Measurements from ENCODE around the gene NIF3L1. TPM values are rescaled to one million over a fixed set of nuclear protein-coding genes. Genes with fewer than 3 reads are reported as not detected.
"Not testable (repeated sequence)": the region's sequence is repeated elsewhere in the genome, so short reads cannot be mapped to it uniquely, and the experiment has no call there.

The NIF3L1 gene
- total RNA-seq, 1 donor from 2014 or later: 32.3 TPM

DNA sequence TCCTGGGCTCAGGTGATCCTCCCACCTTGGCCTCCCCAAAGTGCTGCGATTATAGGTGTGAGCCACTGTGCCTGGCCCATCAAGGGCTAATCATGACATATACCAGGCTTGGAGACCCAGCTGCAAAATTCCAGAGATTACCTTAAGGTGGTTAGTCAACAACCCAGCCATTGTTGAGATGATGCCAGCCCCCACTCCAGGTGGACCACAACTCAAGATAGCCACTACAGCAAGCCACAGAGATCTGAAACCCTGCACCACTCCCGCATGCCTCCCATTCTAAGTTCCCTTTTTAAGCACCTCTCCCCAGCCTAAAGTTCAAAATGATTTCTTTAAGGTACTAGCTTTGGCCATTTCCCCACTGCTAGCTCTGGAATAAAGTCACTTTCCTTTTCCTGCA lies 20.2 kb upstream of the NIF3L1 start:
- peaks cover 33% of the 10 kb centered on the region for H3K36me3 Mint-ChIP-seq (ENCODE audit: low read depth)
- H3K4me3 Mint-ChIP-seq: no peak overlapping the region
- ChIA-PET CTCF (no interaction called here), POLR2A (interaction anchor here (0.7 to 2.0 kb wide), 2 partner anchors 20 to 410 kb away, joined by 6 to 9 read pairs; partner anchors contain the start of genes NIF3L1 and PPIL3)
- ATAC-seq (ENCODE audit: low read depth) (no peak), DNase-seq (no peak)
- H3K4me1 Mint-ChIP-seq: peaks cover 11% of the 10 kb centered on the region
- TF ChIP-seq, protein P1, sequence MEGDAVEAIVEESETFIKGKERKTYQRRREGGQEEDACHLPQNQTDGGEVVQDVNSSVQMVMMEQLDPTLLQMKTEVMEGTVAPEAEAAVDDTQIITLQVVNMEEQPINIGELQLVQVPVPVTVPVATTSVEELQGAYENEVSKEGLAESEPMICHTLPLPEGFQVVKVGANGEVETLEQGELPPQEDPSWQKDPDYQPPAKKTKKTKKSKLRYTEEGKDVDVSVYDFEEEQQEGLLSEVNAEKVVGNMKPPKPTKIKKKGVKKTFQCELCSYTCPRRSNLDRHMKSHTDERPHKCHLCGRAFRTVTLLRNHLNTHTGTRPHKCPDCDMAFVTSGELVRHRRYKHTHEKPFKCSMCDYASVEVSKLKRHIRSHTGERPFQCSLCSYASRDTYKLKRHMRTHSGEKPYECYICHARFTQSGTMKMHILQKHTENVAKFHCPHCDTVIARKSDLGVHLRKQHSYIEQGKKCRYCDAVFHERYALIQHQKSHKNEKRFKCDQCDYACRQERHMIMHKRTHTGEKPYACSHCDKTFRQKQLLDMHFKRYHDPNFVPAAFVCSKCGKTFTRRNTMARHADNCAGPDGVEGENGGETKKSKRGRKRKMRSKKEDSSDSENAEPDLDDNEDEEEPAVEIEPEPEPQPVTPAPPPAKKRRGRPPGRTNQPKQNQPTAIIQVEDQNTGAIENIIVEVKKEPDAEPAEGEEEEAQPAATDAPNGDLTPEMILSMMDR (IDR thresholded peaks at IDR 0.05): no peak
- no peaks in the 10 kb centered on the region for H3K9me3 Mint-ChIP-seq
- H3K27ac Mint-ChIP-seq: peak overlapping the region; percentile 54
- no peaks in the 10 kb centered on the region for H3K27me3 Mint-ChIP-seq
- intact Hi-C loops (cut with micrococcal nuclease): loop anchor here (10.0 kb wide), 1 partner anchor 916 kb away; the partner anchor contains the start of gene ALS2

DNA sequence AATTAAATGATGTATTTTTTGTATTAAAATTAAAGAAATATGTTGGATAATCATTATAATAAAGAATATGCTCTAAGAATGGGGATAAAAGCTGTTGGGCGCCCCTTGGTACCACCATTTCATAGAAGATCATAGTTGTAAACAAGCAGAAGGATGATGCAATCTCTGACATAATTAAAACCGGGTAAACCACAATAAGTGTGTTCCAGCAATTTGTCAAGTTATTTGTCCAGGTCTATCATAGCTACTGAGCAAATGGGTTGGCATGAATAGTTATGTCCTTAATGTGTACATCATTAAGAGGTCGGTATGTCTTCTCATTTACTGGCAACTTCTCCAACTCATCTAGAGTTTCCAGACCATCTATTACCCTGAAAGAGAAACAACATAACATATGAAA lies 18.0 kb upstream of the NIF3L1 start:
- CTCF ChIA-PET: no interaction called here
- H3K36me3 Mint-ChIP-seq (ENCODE audit: low read depth): peaks cover 45% of the 10 kb centered on the region
- H3K4me3 Mint-ChIP-seq: no peak overlapping the region
- H3K27ac Mint-ChIP-seq: no peak overlapping the region
- H3K27me3 Mint-ChIP-seq: no peaks in the 10 kb centered on the region
- peaks cover 5% of the 10 kb centered on the region for H3K4me1 Mint-ChIP-seq
- no peaks in the 10 kb centered on the region for H3K9me3 Mint-ChIP-seq
- no peak for ATAC-seq (ENCODE audit: low read depth)
- intact Hi-C loops (cut with micrococcal nuclease): no loop called here
- POLR2A ChIA-PET: no interaction called here
- TF ChIP-seq, protein P1 (IDR thresholded peaks at IDR 0.05): no peak
- no peak for DNase-seq

DNA sequence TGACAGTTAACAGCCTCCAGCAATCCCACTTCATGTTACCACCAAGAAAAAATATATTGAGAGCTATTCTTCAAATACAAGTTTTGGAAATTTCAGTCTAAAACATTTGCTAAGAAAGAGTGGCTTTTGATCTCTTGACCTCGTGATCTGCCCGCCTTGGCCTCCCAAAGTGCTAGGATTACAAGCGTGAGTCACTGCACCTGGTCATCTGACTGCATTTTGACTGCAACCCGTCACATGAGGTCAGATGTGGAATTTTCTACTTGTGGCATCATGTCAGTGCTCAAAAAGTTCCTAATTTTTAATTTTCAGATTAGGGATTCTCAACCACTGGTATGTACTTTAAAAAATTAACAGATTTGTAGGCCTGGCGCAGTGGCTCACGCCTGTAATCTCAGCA lies 15.6 kb upstream of the NIF3L1 start:
- CTCF ChIA-PET: no interaction called here
- intact Hi-C loops (cut with micrococcal nuclease): no loop called here
- peaks cover 61% of the 10 kb centered on the region for H3K36me3 Mint-ChIP-seq (ENCODE audit: low read depth)
- ATAC-seq (ENCODE audit: low read depth) (no peak), DNase-seq (no peak)
- no peak overlapping the region for H3K27ac Mint-ChIP-seq
- no peak overlapping the region for H3K4me3 Mint-ChIP-seq
- H3K9me3 Mint-ChIP-seq: no peaks in the 10 kb centered on the region
- H3K27me3 Mint-ChIP-seq: no peaks in the 10 kb centered on the region
- POLR2A ChIA-PET: no interaction called here
- TF ChIP-seq, protein P1 (IDR thresholded peaks at IDR 0.05): no peak
- no peaks in the 10 kb centered on the region for H3K4me1 Mint-ChIP-seq

DNA sequence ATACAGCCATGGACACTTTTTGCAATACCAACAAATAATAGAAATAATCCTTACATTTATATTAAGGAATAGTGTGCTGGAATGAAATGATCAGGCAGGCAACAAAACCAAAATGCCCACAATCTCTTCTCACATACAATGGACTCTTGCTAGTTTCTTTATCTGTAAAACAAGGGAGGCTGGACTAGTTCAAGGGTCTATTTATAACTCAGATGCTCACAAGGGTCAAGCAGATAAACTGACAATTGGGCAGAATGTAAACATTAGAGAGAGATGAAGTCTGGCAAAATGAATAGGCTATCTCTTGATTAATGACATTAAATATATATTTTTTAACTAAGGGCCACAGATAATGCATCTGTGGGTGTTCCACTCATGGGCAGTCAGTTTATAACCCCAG lies 11.7 kb upstream of the NIF3L1 start:
- Mint-ChIP-seq H3K9me3 (no peaks in the 10 kb centered on the region), H3K27me3 (no peaks in the 10 kb centered on the region), H3K4me3 (no peak overlapping the region), H3K27ac (no peak overlapping the region), H3K4me1 (no peaks in the 10 kb centered on the region), H3K36me3 (ENCODE audit: low read depth) (peaks cover 80% of the 10 kb centered on the region)
- ChIA-PET CTCF (no interaction called here), POLR2A (interaction anchor here (1.6 kb wide), 1 partner anchor 13 kb away, joined by 9 read pairs; the partner anchor contains the start of gene CLK1)
- ATAC-seq (ENCODE audit: low read depth): no peak
- TF ChIP-seq, protein P1 (IDR thresholded peaks at IDR 0.05): no peak
- intact Hi-C loops (cut with micrococcal nuclease): no loop called here
- no peak for DNase-seq

DNA sequence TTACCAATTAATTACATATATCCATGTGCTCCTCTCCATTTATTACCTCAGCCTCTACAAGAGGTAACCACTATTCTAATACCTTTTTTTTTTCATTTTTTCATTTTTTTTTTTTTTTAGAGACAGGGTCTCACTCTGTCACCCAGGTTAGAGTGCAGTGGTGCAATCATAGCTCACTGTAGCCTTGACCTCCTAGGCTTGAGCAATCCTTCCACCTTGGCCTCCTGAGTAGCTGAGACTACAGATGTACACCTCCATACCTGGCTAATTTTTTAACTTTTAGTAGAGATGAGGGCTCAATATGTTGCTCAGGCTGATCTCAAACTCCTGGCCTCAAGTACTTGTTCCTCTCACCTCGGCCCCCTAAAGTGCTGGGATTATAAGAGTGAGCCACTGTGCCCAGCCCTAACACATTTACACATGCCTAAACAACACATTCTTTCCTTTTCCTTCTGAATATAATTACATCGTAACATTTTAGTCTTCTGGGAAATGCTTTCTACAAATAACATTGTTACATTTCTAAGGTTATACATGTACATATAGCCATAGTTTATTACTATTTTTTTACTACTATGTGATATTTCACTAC lies 10.8 kb upstream of the NIF3L1 start:
- intact Hi-C loops (cut with micrococcal nuclease): no loop called here
- Mint-ChIP-seq H3K36me3 (ENCODE audit: low read depth) (peaks cover 80% of the 10 kb centered on the region), H3K4me1 (no peaks in the 10 kb centered on the region), H3K4me3 (no peak overlapping the region), H3K9me3 (no peaks in the 10 kb centered on the region), H3K27ac (no peak overlapping the region), H3K27me3 (no peaks in the 10 kb centered on the region)
- POLR2A ChIA-PET: interaction anchor here (0.6 to 1.6 kb wide), 2 partner anchors 14 to 369 kb away, joined by 3 to 9 read pairs; partner anchors contain the start of gene CLK1
- DNase-seq (no peak), ATAC-seq (ENCODE audit: low read depth) (no peak)
- CTCF ChIA-PET: no interaction called here
- TF ChIP-seq, protein P1 (IDR thresholded peaks at IDR 0.05): no peak

DNA sequence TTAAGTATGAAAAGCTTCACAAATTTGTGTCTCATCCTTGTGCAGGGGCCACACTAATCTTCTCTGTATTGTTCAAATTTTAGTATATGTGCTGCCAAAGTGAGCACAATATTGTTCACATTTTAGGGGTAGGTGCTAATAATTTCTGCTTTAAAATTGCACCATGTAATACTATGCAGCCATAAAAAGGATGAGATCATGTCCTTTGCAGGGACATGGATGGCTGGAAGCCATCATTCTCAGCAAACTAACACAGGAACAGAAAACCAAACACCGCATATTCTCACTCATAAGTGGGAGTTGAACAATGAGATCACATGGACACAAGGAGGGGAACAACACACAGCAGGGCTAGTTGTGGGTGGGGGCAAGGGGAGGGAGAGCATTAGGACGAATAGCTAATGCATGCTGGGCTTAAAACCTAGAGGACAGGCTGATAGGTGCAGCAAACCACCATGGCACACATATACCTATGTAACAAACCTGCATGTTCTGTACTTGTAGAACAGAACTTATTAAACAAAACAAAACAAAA lies 7.4 kb upstream of the NIF3L1 start:
- intact Hi-C loops (cut with micrococcal nuclease); CTCF ChIA-PET; DNase-seq; H3K27ac Mint-ChIP-seq; H3K9me3 Mint-ChIP-seq; H3K4me1 Mint-ChIP-seq; ATAC-seq (ENCODE audit: low read depth); H3K27me3 Mint-ChIP-seq; H3K4me3 Mint-ChIP-seq: not testable (repeated sequence)
- POLR2A ChIA-PET: interaction anchor here (2.7 kb wide), 1 partner anchor 18 kb away, joined by 9 read pairs; the partner anchor contains the start of gene CLK1
- peaks cover 76% of the 10 kb centered on the region for H3K36me3 Mint-ChIP-seq (ENCODE audit: low read depth)
